HG03097 (cell line): ENCODE measurements around the gene SDHAF4.
"Not testable (repeated sequence)": the region's sequence is repeated elsewhere in the genome, so short reads cannot be mapped to it uniquely, and the experiment has no call there.

Experiments
- ATAC-seq: cut with Tn5 transposase; IDR thresholded peaks from one replicate; pipeline ENCODE4 v1.9.1; 2021; ENCODE audit not compliant: unreplicated experiment, low FRiP score

The SDHAF4 gene

DNA sequence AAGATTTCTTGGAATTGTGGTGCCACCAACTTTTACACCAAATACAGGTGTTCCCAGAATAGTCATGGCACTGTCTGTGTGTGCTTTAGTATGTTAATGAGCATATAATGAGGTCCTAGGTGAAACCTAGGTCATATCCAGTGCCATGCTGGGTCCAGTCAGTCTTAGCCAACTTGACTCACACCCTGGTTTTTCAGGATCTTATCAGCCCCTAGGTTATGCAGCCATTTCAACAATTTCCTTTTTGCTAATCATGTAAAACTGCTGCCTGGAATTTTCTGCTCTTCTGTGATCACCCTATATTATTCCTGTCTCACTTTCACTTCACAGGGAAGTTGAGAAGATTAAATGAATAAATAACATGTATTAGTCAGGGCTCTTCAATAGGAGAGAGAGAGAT is 23.7 kb downstream of the SDHAF4 start:
- ATAC-seq = no peak

DNA sequence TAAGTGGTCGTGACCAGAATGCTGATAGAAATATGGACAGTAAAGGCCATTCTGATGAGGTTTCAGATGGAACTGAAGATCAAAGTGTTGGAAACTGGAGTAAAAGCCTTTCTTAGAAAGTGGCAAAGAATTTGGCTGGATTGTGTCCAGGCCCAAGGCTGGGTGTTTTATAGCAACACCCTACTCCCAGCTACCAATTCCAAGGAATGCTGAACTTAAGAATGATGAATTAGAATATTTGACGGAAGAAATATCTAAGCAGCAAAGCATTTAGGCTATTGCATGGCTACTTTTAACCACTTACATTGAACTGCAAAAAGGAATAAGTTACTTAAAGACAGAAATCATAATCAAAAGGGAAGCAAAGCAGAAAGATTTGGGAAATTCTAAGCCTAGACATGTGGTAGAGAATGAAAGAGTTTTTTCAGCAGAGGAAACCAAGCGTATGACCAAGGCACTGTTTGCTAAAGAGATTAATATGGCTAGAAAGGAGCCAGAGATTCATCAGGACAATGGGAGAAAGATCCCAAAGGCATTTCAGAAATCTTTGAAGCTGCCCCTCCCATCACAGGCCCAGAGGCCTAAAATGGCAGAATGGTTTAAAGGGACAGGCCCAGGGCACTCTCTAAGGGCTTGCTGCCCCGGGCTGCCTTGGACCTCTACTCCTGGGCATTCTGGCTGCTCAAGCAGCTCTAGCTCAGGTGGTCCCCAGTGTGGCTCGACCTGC is 25.8 kb downstream of the SDHAF4 start:
- no peak for ATAC-seq

DNA sequence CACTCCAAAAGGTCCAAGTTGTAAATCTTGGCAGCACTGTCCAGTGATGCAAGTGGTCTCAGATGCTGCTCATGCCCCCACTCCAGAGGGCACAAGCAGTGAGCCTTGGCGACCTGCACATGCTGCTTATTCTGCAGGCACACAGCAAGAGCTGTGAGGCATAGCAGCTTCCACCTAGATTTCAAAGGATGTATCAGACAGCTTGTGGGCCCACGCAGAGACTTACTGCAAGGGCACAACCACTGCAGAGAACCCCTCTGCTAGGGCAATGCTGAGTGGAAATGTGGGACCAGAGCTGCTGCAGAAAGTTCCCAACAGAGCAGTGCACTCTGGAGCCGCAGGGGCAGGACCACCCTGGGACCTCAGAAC is 26.4 kb downstream of the SDHAF4 start:
- no peak for ATAC-seq

- no peak for ATAC-seq
Measured at GRCh38 chr6:70599187-70599586, 32.5 kb downstream of the SDHAF4 start.

DNA sequence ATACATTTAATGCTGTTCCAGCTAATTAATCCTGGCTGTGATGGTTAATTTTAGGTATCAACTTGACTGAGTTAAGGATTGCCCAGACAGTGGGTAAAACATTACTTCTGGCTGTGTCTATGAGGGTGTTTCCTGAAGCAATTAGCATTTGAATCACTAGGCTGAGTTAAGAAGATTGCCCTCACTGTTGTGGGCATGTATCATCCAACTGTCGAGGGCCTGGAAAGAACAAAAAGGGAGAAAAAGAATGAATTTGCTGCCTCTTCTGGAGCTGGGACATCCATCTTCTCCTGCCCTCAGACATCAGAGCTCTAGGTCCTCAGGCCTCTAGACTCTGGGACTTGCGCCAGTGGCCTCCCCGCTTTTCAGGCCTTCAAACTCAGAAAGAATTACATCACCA is 34.3 kb downstream of the SDHAF4 start:
- no peak for ATAC-seq

- no peak for ATAC-seq
Measured at GRCh38 chr6:70604254-70604653, 37.5 kb downstream of the SDHAF4 start.

DNA sequence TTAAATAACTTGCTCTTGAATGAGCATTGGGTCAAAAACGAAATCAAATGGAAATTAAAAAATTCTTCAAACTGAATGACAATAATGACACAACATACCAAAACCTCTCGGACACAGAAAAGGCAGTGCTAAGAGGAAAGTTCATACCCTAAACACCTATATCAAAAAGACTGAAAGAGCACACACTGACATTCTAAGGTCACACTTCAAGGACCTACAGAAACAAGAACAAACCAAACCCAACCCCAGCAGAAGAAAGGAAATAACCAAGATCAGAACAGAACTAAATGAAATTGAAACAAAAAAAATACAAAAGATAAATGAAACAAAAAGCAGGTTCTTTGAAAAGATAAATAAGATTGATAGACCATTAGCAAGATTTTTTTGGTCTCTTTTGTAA is 40.6 kb downstream of the SDHAF4 start:
- not testable (repeated sequence) for ATAC-seq

DNA sequence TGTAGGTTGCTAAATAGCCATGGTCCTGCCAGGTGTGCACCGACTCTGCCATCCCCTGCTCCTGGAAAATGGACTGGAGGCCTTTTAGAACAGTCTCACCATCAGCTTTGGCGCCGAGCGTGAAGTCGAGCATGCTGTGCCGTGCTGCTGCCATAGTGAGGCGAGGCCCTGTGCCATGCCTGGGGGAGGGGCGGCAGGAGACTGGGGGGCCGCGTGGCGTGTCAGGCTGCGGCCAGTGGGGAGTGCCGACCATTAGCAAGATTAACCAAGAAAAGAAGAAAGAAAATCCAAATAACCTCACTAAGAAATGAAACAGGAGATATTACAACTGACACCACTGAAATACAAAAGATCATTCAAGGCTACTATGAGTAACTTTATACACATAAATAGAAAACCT is 42.5 kb downstream of the SDHAF4 start:
- ATAC-seq = not testable (repeated sequence)

GRCh38 chr6:70616728-70617260 is 50.1 kb downstream of the SDHAF4 start:
- ATAC-seq = no peak

GRCh38 chr6:70620746-70621145 is 54.0 kb downstream of the SDHAF4 start:
- ATAC-seq = no peak

DNA sequence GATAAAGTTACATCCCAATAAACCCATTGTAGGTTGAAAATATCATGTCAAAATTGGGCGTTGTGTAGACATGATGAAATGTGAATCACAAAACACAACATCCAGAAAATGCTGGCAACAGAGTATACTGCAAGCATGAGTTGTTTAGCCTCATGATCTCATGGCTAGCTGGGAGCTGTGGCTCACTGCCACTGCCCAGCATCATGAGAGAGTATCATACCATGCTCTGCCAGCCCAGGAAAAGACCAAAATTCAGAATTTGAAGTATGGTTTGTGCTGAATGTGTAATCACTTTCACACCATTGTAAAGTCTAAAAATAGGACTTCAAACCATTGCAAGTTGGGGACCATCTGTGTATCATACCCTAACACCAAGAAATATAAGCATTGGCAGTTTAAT is 55.7 kb downstream of the SDHAF4 start:
- no peak for ATAC-seq

GRCh38 chr6:70625436-70625835 is 58.7 kb downstream of the SDHAF4 start:
- no peak for ATAC-seq

GRCh38 chr6:70627500-70628254 is 60.9 kb downstream of the SDHAF4 start:
- no peak for ATAC-seq

DNA sequence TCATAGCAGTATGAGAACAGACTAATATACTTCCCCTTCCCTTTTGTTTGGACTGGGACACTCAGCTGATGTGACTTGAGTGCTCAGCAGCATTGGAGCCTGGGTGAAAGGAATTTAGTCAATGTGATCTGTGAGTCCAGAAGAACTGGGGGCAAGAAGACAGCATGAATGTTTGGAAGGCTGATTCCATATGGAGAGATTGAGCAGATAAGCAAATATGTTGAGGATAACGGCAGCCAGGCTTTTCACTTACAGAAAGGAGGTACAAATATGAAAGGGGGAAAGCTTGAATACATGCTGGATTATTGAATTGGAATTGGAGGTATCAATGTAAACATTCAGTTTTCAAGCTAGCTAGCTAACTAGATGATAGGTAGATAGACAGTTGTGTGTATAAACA is 63.2 kb downstream of the SDHAF4 start:
- ATAC-seq = no peak

- no peak for ATAC-seq
Measured at GRCh38 chr6:70633870-70634269, 67.1 kb downstream of the SDHAF4 start.

DNA sequence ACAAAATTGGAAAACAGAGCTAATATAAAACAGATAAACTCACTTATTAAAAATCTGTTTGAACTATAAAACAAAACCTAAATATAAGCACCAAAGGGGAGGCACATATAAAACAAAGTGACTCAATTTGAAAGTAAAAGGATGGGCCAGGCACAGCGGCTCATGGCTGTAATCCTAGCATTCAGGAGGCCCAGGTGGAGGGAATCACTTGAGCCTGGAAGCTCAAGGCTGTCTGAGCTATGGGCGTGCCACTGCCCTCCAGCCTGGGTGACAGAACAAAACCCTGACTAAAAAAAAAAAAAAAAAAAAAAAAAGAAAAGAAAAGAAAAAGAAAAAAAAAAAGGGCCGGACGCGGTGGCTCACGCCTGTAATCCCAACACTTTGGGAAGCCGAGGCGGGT is 69.9 kb downstream of the SDHAF4 start:
- no peak for ATAC-seq

GRCh38 chr6:70638468-70638867 is 71.7 kb downstream of the SDHAF4 start:
- ATAC-seq = no peak
